ENCODE data around the gene CCDC91. TPM values are rescaled to one million over a fixed set of nuclear protein-coding genes. Genes with fewer than 3 reads are reported as not detected.

The CCDC91 gene
- total RNA-seq, 4 donors from 2014 or later = 55.6 to 74.0 (median 62.6) TPM

DNA sequence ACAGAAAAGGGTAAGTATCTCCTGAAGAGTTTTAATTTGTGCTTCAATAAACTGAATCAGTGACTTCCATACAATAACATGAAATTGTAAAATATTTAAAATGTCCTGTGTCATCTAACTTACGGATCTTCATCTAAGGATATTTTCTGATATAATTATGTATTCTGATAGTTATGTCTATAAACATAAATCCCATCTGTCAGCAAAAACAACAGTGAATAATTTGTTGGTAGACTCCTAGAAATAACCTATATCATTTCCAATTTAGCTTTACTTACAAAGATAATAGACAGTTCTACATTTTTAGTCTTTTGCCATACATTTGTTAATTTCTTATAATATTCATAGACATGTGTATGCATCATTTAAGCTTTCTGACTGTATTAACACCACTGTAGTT is 293.9 kb downstream of the CCDC91 start:
- Histone ChIP-seq H3K9me3 (no peaks in the 10 kb centered on the region), H3K36me3 (no peaks in the 10 kb centered on the region), H3K4me1 (no peaks in the 10 kb centered on the region), H3K4me3 (replicated peaks in 1 of 3) (no peak overlapping the region), H3K27me3 (no peaks in the 10 kb centered on the region), H3K27ac (no peak overlapping the region)
- TF ChIP-seq POLR2A (IDR thresholded peaks at IDR 0.05) = no peak
- TF ChIP-seq, protein P1, sequence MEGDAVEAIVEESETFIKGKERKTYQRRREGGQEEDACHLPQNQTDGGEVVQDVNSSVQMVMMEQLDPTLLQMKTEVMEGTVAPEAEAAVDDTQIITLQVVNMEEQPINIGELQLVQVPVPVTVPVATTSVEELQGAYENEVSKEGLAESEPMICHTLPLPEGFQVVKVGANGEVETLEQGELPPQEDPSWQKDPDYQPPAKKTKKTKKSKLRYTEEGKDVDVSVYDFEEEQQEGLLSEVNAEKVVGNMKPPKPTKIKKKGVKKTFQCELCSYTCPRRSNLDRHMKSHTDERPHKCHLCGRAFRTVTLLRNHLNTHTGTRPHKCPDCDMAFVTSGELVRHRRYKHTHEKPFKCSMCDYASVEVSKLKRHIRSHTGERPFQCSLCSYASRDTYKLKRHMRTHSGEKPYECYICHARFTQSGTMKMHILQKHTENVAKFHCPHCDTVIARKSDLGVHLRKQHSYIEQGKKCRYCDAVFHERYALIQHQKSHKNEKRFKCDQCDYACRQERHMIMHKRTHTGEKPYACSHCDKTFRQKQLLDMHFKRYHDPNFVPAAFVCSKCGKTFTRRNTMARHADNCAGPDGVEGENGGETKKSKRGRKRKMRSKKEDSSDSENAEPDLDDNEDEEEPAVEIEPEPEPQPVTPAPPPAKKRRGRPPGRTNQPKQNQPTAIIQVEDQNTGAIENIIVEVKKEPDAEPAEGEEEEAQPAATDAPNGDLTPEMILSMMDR (IDR thresholded peaks at IDR 0.05) = no peak
- WGBS, 2 donors = 96 to 99% methylated on average over 1 of the region's 1 CpG
- intact Hi-C loops (cut with DNase I) = no loop called here
- DNase-seq = no peak

DNA sequence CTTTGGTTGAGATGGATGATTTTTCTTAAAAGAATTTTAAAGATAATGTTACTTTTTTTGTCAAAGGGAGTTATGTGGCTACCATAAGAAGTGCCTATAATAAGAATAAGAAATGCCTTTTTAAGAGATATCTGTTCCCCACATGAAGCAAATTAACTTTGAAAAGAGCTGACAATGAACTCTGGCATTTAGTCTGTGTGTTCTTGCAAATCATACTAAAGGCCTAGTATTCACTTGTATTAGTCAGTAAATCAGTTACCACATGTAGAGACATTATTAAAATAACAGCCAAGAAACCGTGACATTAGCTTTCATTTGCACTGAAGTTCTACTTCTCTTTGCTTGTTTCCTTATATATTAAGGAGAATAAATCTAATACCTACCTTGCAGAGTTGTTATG is 296.3 kb downstream of the CCDC91 start:
- TF ChIP-seq POLR2A (IDR thresholded peaks at IDR 0.05) = no peak
- TF ChIP-seq, protein P1 (IDR thresholded peaks at IDR 0.05) = no peak
- Histone ChIP-seq H3K27me3 (no peaks in the 10 kb centered on the region), H3K4me1 (no peaks in the 10 kb centered on the region), H3K4me3 (replicated peaks in 1 of 3) (no peak overlapping the region), H3K9me3 (no peaks in the 10 kb centered on the region), H3K36me3 (no peaks in the 10 kb centered on the region), H3K27ac (no peak overlapping the region)
- WGBS, 2 donors = 31 to 40% methylated on average over 1 of the region's 1 CpG
- no peak for DNase-seq
- intact Hi-C loops (cut with DNase I) = no loop called here

DNA sequence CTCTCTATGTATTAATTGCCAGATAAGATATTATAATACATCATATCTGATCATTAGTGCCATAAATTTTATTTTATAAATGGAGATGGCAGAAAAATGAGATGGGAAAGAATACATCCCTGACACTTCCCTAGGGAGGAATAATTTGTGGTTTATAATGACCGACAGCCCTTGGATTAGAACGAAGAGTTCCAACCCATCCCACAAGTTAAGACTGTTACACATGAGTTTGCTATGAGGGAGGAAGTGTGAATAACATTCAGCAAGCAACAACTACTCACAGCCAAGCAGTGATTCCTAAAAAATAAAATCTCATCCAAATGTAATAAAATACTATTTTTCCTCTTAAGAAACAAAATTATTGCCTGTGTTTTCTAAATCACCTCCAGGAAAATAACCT is 299.0 kb downstream of the CCDC91 start:
- WGBS, 2 donors = 79 to 81% methylated on average over 2 of the region's 2 CpGs
- H3K27ac ChIP-seq = no peak overlapping the region
- intact Hi-C loops (cut with DNase I) = no loop called here

DNA sequence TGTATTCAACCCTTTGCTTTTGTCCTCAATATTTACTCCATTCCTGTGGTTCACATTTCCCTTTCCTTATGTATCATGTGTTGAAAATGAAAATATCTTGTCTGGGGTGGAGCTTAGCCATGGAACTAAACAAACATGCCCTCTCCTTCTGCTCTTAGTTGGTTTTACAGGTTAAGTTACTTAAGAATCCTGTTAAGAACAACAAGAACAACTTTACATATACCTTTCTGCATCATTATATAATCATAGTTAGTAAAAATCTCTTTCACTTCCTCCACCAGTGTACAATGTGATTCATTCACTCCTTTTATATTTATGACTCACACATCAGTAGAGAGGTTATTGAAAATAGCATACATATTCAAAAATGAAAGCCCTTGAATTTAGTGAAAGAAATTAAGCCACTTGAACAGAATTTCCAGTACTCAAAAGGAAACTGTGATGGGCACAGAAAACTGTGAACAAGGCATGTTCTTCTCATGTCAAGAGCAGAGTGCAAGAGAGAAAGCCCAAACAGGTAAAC is 307.7 kb downstream of the CCDC91 start:
- no peak for DNase-seq
- no peaks in the 10 kb centered on the region for H3K9me3 ChIP-seq
- no peaks in the 10 kb centered on the region for H3K4me1 ChIP-seq
- H3K4me3 ChIP-seq (replicated peaks in 1 of 3) = no peak overlapping the region
- intact Hi-C loops (cut with DNase I) = no loop called here
- no peaks in the 10 kb centered on the region for H3K36me3 ChIP-seq
- H3K27me3 ChIP-seq = no peaks in the 10 kb centered on the region
- no peak overlapping the region for H3K27ac ChIP-seq
- TF ChIP-seq POLR2A (IDR thresholded peaks at IDR 0.05) = no peak
- TF ChIP-seq, protein P1 (IDR thresholded peaks at IDR 0.05) = no peak

More for the DNA sequence above, 299.0 kb downstream of the CCDC91 start:
- DNase-seq = no peak
- no peak for TF ChIP-seq POLR2A (IDR thresholded peaks at IDR 0.05)
- TF ChIP-seq, protein P1 (IDR thresholded peaks at IDR 0.05) = no peak
- Histone ChIP-seq H3K9me3 (no peaks in the 10 kb centered on the region), H3K27me3 (no peaks in the 10 kb centered on the region), H3K4me1 (no peaks in the 10 kb centered on the region), H3K36me3 (no peaks in the 10 kb centered on the region), H3K4me3 (replicated peaks in 1 of 3) (no peak overlapping the region)

DNA sequence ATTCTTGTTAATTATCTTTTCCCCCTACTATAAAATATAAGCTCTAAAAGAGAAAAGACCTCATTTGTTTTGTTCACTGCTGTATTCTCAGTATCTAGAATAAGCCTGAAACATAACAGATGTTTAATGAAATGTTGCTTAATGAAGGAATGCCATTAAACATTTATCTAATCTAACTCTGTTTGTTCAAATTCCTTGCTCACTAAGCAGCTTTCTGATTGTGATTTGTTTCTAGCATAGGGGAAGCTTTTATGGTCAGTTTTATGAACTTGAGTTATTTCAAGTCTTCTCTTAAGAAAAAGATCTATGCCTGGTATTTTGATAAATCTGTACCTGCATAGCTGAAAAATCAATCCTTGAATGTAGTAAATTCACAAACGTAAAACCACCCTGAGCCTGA is 308.6 kb downstream of the CCDC91 start:
- Histone ChIP-seq H3K27me3 (no peaks in the 10 kb centered on the region), H3K36me3 (no peaks in the 10 kb centered on the region), H3K9me3 (no peaks in the 10 kb centered on the region), H3K4me3 (replicated peaks in 1 of 3) (no peak overlapping the region), H3K4me1 (no peaks in the 10 kb centered on the region), H3K27ac (no peak overlapping the region)
- WGBS, 2 donors = 96 to 100% methylated on average over 1 of the region's 1 CpG
- no peak for DNase-seq
- TF ChIP-seq POLR2A (IDR thresholded peaks at IDR 0.05) = no peak
- TF ChIP-seq, protein P1 (IDR thresholded peaks at IDR 0.05) = no peak
- intact Hi-C loops (cut with DNase I) = no loop called here
